LNCAP (cell line): Measurements from ENCODE around the gene LINS1.

Experiments
- CTCF ChIP-seq: fragments of 450-650 bp; IDR thresholded peaks from 2 replicates; pipeline ENCODE4 v1.5.1; 2017; ENCODE audit warnings: mild to moderate bottlenecking

LINS1 gene

DNA sequence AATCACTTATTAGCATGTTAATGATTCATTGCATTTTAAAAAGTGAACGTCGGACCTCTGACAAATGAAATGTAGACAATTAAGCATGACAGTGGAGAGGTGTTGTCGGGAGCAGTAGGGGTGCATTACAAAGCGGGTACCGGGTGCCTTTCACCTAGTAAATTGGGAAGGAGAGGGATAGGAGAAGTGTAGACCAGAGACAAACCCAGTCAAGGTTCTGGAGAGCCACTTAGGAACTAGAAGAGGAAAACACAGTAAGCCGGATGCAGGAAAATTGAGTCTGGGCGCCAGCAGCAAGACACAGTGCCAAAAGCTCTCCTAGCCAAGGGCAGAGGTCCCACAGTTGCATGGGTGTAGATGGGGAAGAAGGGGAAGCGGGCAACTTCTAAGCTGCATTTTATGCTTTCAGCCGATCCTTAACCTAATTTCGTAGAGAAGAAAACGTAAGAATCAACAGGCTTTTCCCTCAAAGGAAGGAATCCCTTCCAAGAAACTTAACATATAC is 70.1 kb downstream of the LINS1 start:
- no peak for TF ChIP-seq CTCF

- TF ChIP-seq CTCF: no peak
Measured at GRCh38 chr15:100531204-100531603, 70.8 kb downstream of the LINS1 start.

DNA sequence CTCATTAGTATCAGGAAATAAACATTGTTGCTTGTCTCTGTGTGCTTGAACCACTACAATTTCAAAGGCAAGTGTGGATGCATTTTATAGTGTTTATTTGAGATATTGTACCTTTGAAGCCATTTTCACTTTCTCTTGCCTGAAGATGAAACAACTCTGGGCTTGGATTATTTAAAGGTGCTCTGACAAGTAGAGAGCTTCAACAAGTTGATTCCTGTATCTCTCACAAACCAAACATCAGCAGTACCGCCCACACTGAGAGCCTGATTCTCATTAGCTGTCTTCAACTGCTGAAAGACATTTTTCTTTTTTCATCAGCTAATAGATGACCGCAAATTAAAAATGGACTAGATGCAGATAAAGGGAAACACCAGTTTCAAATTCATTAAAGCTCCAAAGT is 72.4 kb downstream of the LINS1 start:
- TF ChIP-seq CTCF: no peak

GRCh38 chr15:100528833-100529428 is 73.1 kb downstream of the LINS1 start, which contains the start of gene CERS3:
TSS of gene CERS3 (minus strand) at chr15:100528950. CDS start at chr15:100501849, 27,101 bp downstream.
- TF ChIP-seq CTCF: no peak

DNA sequence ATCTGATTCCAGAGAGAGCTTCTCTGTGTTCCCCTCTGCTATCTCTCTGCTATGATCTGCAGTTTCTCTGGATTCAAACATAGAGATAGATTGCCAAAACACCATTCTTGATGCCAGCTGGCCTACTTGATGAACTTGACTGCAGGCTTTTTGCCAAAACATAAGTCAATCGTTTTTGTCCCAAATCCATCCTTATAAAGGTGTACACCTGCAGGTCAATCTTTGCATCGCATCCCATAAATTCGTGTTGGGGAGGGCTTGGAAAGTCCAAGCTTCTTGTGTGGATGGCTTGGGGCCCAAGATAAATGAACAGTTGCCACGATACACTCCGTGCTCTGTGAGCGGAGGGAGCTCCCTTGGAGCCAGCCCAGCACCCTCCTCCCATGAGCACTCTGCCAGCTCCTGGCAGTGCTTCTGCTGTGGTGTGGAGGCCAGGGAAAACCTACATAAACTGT is 75.9 kb downstream of the LINS1 start:
- peak; percentile 30; the same call in 1 of the 2 replicates for TF ChIP-seq CTCF

GRCh38 chr15:100525436-100525835 is 76.5 kb downstream of the LINS1 start:
- no peak for TF ChIP-seq CTCF

- no peak for TF ChIP-seq CTCF
Measured at GRCh38 chr15:100524326-100524725, 77.7 kb downstream of the LINS1 start.
